OCI-LY1 (cell line): ENCODE data around the gene COPS7B.

Experiments used
- H2AFZ ChIP-seq: fragments of 200-600 bp; sonication (generic), shearing (Covaris generic); 2 replicates; pipeline ENCODE4 v1.6.0; 2014; ENCODE audit warnings: antibody characterized with exemption, mild to moderate bottlenecking, low read length
- H3F3A ChIP-seq: fragments of 200-600 bp; sonication (generic), shearing (Covaris generic); 2 replicates; pipeline ENCODE4 v1.6.0; 2014; ENCODE audit warnings: mild to moderate bottlenecking, antibody characterized with exemption, low read length, moderate library complexity; ENCODE audit not compliant: insufficient read depth
- H3K27ac ChIP-seq: fragments of 200-600 bp; sonication (generic); 2 replicates; pipeline ENCODE4 v1.5.1; 2014; ENCODE audit warnings: low read length, mixed run types, mild to moderate bottlenecking, low read depth; ENCODE audit not compliant: poor library complexity, severe bottlenecking
- H3K27me3 ChIP-seq: fragments of 200-600 bp; sonication (generic); 2 replicates; pipeline ENCODE4 v1.6.0; 2014; ENCODE audit warnings: antibody characterized with exemption, mild to moderate bottlenecking, low read length, moderate library complexity; ENCODE audit not compliant: insufficient read depth
- H3K36me3 ChIP-seq: fragments of 200-600 bp; sonication (generic); 2 replicates; pipeline ENCODE4 v1.6.1; 2014; ENCODE audit warnings: mild to moderate bottlenecking, antibody characterized with exemption, low read length, moderate library complexity, mixed read lengths; ENCODE audit not compliant: insufficient read depth
- H3K4me1 ChIP-seq: fragments of 200-600 bp; sonication (generic); 2 replicates; pipeline ENCODE4 v1.5.1; 2014; ENCODE audit warnings: mild to moderate bottlenecking, low read length, moderate library complexity; ENCODE audit not compliant: insufficient read depth, severe bottlenecking
- H3K4me2 ChIP-seq: fragments of 200-600 bp; sonication (generic), shearing (Covaris generic); 2 replicates; pipeline ENCODE4 v1.6.1; 2014; ENCODE audit warnings: low read length
- H3K4me3 ChIP-seq: fragments of 200-600 bp; sonication (generic); 2 replicates; pipeline ENCODE4 v1.5.1; 2014; ENCODE audit warnings: low read length, low read depth, mild to moderate bottlenecking, mixed read lengths; ENCODE audit not compliant: poor library complexity, severe bottlenecking
- H3K79me2 ChIP-seq: fragments of 200-600 bp; shearing (Covaris generic); 2 replicates; pipeline ENCODE4 v1.6.1; 2016; ENCODE audit warnings: mixed run types, low read length, mixed read lengths; ENCODE audit not compliant: insufficient read depth
- H3K9ac ChIP-seq: fragments of 200-600 bp; sonication (generic), shearing (Covaris generic); 2 replicates; pipeline ENCODE4 v1.6.1; 2014; ENCODE audit warnings: mild to moderate bottlenecking, low read length, mixed read lengths
- H3K9me2 ChIP-seq: fragments of 200-600 bp; sonication (generic), shearing (Covaris generic); 2 replicates; pipeline ENCODE4 v1.6.1; 2014; ENCODE audit warnings: low read depth, mild to moderate bottlenecking, low read length, mixed read lengths
- H3K9me3 ChIP-seq: fragments of 200-600 bp; shearing (Covaris generic); 2 replicates; pipeline ENCODE4 v1.6.1; 2014; ENCODE audit warnings: low read length, mixed read lengths
- H4K20me1 ChIP-seq: fragments of 200-600 bp; sonication (generic), shearing (Covaris generic); 2 replicates; pipeline ENCODE4 v1.6.0; 2016; ENCODE audit warnings: mild to moderate bottlenecking, low read length; ENCODE audit not compliant: insufficient read depth
- CTCF ChIP-seq: fragments of 200-600 bp; sonication (generic), shearing (Covaris generic); IDR thresholded peaks from 2 replicates; pipeline ENCODE4 v1.5.1; 2017; ENCODE audit warnings: mild to moderate bottlenecking, antibody characterized with exemption, low read length, moderate library complexity, mixed read lengths
- EZH2 ChIP-seq: fragments of 200-600 bp; sonication (generic), shearing (Covaris generic); IDR thresholded peaks from 2 replicates; pipeline ENCODE4 v1.8.0; 2017; ENCODE audit warnings: borderline replicate concordance, mixed run types, mild to moderate bottlenecking, antibody characterized with exemption, low read length, moderate library complexity, mixed read lengths

The COPS7B gene

GRCh38 chr2:231803501-231804138 is 17.4 kb downstream of the COPS7B start:
- H4K20me1 ChIP-seq, result no peaks in the 10 kb centered on the region
- H3K79me2 ChIP-seq, result no peaks in the 10 kb centered on the region
- H3K9ac ChIP-seq, result no peak overlapping the region
- TF ChIP-seq CTCF (no peak), EZH2 (no peak)
- H3K9me2 ChIP-seq, result no peaks in the 10 kb centered on the region
- H3K36me3 ChIP-seq, result peaks cover 64% of the 10 kb centered on the region
- no peaks in the 10 kb centered on the region for H3F3A ChIP-seq
- H3K9me3 ChIP-seq, result no peaks in the 10 kb centered on the region
- H3K4me2 ChIP-seq, result no peak overlapping the region
- H2AFZ ChIP-seq, result no peak overlapping the region
- H3K4me3 ChIP-seq, result no peak overlapping the region
- no peak overlapping the region for H3K27ac ChIP-seq
- no peaks in the 10 kb centered on the region for H3K27me3 ChIP-seq
- no peaks in the 10 kb centered on the region for H3K4me1 ChIP-seq

GRCh38 chr2:231807020-231807419 is 20.8 kb downstream of the COPS7B start:
- TF ChIP-seq CTCF (no peak), EZH2 (no peak)
- Histone ChIP-seq H3K27me3 (no peaks in the 10 kb centered on the region), H3K9ac (no peak overlapping the region), H3K36me3 (peaks cover 57% of the 10 kb centered on the region), H3K4me2 (no peak overlapping the region), H2AFZ (no peak overlapping the region), H3K9me2 (no peaks in the 10 kb centered on the region), H3K4me3 (no peak overlapping the region), H4K20me1 (no peaks in the 10 kb centered on the region), H3K4me1 (no peaks in the 10 kb centered on the region), H3F3A (no peaks in the 10 kb centered on the region), H3K9me3 (no peaks in the 10 kb centered on the region), H3K79me2 (no peaks in the 10 kb centered on the region), H3K27ac (no peak overlapping the region)

- no peak for TF ChIP-seq EZH2
- no peak for TF ChIP-seq CTCF
- Histone ChIP-seq H3K36me3 (peaks cover 48% of the 10 kb centered on the region), H3K9ac (no peak overlapping the region)
These were observed 24.7 kb downstream of the COPS7B start for GRCh38 chr2:231810905-231811304.

More at GRCh38 chr2:231810905-231811304, 24.7 kb downstream of the COPS7B start:
- Histone ChIP-seq H3K4me2 (no peak overlapping the region), H2AFZ (no peak overlapping the region), H3K4me1 (no peaks in the 10 kb centered on the region), H3K27ac (no peak overlapping the region), H3K27me3 (no peaks in the 10 kb centered on the region), H3K9me2 (no peaks in the 10 kb centered on the region), H3F3A (no peaks in the 10 kb centered on the region), H3K79me2 (no peaks in the 10 kb centered on the region), H3K9me3 (no peaks in the 10 kb centered on the region), H4K20me1 (no peaks in the 10 kb centered on the region), H3K4me3 (no peak overlapping the region)
